PC-3 (cell line): ENCODE results near the gene ABLIM1.

ENCODE experiments used
- EZH2 ChIP-seq: fragments of 300-600 bp; sonication (generic); IDR thresholded peaks from one replicate; pipeline ENCODE4 v1.6.1; 2017; ENCODE audit warnings: antibody characterized with exemption, mild to moderate bottlenecking, low read length; ENCODE audit not compliant: unreplicated experiment
- EZH2phosphoT487 ChIP-seq: fragments of 300-600 bp; sonication (generic); IDR thresholded peaks from 2 replicates; pipeline ENCODE4 v1.6.1; 2018; ENCODE audit warnings: mild to moderate bottlenecking, antibody characterized with exemption, low read length, borderline replicate concordance
- TF ChIP-seq, protein P1 (sequence below): fragments of 300-600 bp; sonication (generic); conservative IDR thresholded peaks from 2 replicates; pipeline ENCODE4 v1.5.1; 2017; ENCODE audit warnings: antibody characterized with exemption, low read depth, mild to moderate bottlenecking, low read length

DNA sequence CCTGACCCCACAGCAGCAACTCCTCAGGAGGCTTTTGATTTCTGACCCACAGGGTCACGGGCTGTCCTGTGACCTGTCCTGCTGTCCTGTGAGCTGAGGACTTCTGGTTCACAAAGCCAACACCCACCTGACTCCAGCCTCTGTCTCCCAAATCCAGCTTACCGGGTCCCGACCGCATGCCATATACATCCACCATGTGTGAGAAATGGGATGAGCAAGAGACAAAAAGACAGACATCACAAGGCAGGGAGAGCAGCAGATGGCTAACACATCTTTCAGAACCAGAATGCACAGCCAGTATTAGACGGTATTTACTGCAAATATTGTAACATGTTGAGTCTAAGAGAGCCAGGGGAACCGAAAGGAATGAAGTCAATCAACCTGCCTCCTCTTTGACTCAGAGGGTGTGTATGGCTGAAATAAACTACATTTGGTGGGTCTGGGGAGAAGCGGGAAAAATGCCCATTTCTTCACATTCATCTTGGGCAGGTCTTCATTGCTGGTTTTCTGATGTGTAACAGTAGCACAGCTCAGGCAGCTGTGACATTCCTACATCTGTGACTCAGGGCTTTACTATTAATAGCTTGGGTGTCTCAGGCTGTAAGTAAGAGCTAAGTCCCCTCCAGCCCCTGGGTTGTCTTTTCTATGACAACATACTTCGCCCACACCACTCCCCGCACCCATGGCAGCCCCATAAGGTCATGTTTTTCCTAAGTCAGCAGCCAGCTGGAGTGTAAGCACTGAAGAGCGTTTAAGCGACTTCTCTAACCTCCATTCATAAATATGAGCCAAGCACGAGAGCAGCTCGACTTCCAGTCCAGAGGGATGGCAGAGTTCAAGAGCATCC is 25.0 kb downstream of the ABLIM1 start:
- TF ChIP-seq, protein P1, sequence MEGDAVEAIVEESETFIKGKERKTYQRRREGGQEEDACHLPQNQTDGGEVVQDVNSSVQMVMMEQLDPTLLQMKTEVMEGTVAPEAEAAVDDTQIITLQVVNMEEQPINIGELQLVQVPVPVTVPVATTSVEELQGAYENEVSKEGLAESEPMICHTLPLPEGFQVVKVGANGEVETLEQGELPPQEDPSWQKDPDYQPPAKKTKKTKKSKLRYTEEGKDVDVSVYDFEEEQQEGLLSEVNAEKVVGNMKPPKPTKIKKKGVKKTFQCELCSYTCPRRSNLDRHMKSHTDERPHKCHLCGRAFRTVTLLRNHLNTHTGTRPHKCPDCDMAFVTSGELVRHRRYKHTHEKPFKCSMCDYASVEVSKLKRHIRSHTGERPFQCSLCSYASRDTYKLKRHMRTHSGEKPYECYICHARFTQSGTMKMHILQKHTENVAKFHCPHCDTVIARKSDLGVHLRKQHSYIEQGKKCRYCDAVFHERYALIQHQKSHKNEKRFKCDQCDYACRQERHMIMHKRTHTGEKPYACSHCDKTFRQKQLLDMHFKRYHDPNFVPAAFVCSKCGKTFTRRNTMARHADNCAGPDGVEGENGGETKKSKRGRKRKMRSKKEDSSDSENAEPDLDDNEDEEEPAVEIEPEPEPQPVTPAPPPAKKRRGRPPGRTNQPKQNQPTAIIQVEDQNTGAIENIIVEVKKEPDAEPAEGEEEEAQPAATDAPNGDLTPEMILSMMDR, result no peak
- TF ChIP-seq EZH2, result no peak
- no peak for TF ChIP-seq EZH2phosphoT487
